ENCODE data around the gene MOV10.

Gene MOV10

DNA sequence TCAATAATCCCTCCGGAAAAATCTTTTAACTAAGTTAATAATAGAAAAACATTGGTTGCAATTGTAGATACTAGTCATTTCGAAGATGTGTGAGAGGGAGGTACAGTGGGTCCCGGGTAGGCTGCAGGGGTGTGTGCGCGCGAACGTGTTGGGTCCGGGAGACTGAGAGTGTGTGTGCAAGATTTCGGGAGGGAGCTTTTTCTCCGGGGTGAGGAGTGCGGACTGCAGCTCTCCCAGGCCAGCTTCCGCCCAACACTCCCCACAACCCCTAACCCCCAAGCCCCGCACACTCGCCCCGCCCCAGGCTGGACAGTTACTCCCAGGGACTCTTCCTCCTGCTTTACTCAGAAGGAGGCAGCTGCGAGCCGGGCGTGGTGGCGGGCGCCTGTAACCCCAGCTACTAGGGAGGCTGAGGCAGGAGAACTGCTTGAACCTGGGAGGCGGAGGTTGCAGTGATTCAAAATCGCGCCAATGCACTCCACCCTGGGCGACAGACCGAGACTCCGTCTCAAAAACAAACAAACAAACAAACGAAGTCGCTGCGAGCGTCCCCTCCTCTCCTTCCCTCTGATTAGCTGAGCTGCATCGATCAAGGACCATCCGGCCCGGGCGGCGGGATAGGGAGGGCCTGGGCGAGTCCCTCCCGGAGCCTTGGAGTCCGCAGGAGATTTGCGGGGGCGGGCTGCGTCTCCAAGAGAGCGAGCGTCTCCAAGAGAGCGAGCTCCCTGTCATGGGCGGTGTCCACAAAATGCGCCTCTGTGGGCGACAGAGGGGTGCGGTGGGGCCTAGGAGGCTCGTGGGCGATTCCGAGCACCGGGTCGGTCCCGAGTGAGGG is 68.9 kb downstream of the MOV10 start:
- peak; percentile 56 for DNase-seq

DNA sequence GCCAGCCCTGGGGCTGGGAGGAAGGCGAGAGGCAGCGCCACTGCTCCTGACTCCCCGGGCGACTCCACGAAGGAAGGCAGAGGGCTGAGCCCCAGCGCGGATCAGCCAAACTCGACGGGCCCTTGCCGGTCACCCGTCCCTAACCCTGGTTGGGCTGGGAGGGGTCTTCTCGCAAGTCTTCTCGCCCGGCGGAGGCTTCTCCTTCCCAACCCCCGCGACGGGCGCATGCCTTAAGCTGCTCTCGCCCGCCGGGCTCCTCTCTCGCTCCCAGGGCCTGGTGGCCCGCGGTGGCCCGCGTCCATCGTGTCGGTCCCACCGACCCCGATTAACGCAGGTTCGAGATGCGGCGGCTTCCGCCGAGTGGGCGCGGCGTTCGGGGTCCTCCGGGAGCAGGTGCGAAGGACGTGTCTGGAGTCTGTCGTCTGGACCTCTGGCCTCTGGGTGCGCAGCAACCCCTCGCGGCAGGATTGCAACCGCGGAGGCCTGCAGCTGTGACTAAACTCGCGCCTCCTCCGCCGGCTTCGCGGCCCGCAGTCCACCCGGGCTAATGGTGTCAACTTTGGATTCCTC is 69.6 kb downstream of the MOV10 start:
- peak; percentile 77 for DNase-seq

DNA sequence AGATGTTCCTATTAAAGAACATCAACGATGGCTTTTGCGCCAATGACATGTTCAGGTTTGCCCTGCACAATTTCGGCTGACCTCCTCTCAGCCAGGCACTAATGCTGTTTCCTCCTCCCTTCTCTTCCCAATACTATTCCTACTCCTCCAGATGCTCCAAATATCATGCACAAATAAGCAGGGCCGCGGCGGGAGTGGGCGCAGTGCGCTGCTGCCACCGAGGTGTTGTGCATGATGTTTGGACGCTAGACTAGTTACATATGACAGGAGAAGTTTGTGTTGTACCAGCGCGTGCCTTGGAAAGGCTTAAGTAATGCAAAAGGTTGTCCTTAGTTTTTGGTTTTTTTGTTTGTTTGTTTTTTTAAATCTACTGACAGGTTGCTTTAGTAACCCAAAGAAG is 73.9 kb downstream of the MOV10 start:
- no peak for DNase-seq

All from eye (tissue), 1 donor.